Kidney (tissue), 14 donors: ENCODE measurements around the gene IQCC. TPM values are rescaled to one million over a fixed set of nuclear protein-coding genes. Genes with fewer than 3 reads are reported as not detected.

Experiments used
- DNase-seq, 5 donors: peaks; one replicate each; pipeline ENCODE4 v3.0.0-alpha.2; 2013 to 2020
- FAIRE-seq: peaks from 2 replicates; lab custom pipeline; 2012; peaks lifted over from hg19 to GRCh38; lab: Jason Lieb, UNC
- H3K27ac ChIP-seq, 2 donors: one replicate each; pipeline ENCODE4 v1.7.0; 2013; ENCODE audit warnings: low read depth in 2 of 2, low read length in 2 of 2, inconsistent platforms in 1 of 2
- H3K27me3 ChIP-seq: one replicate; pipeline ENCODE4 v1.7.1; 2013; ENCODE audit warnings: low read length, inconsistent platforms; ENCODE audit not compliant: control insufficient read depth, insufficient read depth
- H3K36me3 ChIP-seq, 3 donors: one replicate each; pipeline versions ENCODE4 v1.7.0 to v1.7.1; 2013; ENCODE audit warnings: low read length in 3 of 3, control low read depth in 1 of 3, inconsistent platforms in 1 of 3; ENCODE audit not compliant: insufficient read depth in 3 of 3, control insufficient read depth in 2 of 3
- H3K4me1 ChIP-seq, 3 donors: one replicate each; pipeline versions ENCODE4 v1.7.0 to v1.7.1; 2013; ENCODE audit warnings: low read length in 3 of 3, inconsistent platforms in 1 of 3, low read depth in 1 of 3; ENCODE audit not compliant: control insufficient read depth in 2 of 3, insufficient read depth in 2 of 3
- H3K4me3 ChIP-seq, 3 donors: one replicate each; pipeline versions ENCODE4 v1.7.0 to v1.8.1; 2013; ENCODE audit warnings: low read length in 3 of 3, control low read depth in 1 of 3, inconsistent platforms in 1 of 3
- H3K9ac ChIP-seq, 3 donors: one replicate each; pipeline versions ENCODE4 v1.7.0 to v1.7.1; 2013; ENCODE audit warnings: low read length in 3 of 3, control low read depth in 1 of 3, inconsistent platforms in 1 of 3
- H3K9me3 ChIP-seq, 3 donors: one replicate each; pipeline versions ENCODE4 v1.7.0 to v1.7.1; 2013; ENCODE audit warnings: low read length in 3 of 3, control low read depth in 1 of 3, inconsistent platforms in 1 of 3; ENCODE audit not compliant: control insufficient read depth in 2 of 3, insufficient read depth in 1 of 3
- CTCF ChIP-seq: IDR thresholded peaks from 3 replicates; pipeline ENCODE4 v1.5.1; 2012; ENCODE audit warnings: mild to moderate bottlenecking, moderate library complexity, borderline replicate concordance; ENCODE audit not compliant: insufficient read depth; ENCODE audit errors: extremely low read depth
- intact Hi-C: fragments of 100-400 bp; cut with DNase I; formaldehyde crosslinking; loops from one replicate; pipeline ENCODE4 v1.11.1; 2022
- polyA plus RNA-seq: library from polyadenylated mRNA; stranded (reverse); fragments of 350-450 nt; fragmentation: Illumina TruSeq; extraction: RNeasy Lipid Tissue Mini Kit (QIAGEN cat#74804); gene quantifications from one replicate; pipeline ENCODE4 v1.2.3, GENCODE V29; 2014; ENCODE audit warnings: low read depth, low replicate concordance; ENCODE audit not compliant: insufficient read depth
- total RNA-seq: library from RNA; stranded (reverse); fragmentation: NEBNext Ultra II Directional; extraction: Animal tissue kit (Norgen Biotek cat#: 25700); gene quantifications from one replicate; pipeline ENCODE4 v1.2.1, GENCODE V29; 2021
- donor health status: control.
- donor health status: control.
- donor health status: control.
- donor health status: control.
- donor health status: control.
- donor health status: DM: yes; HTN: yes; CAD: no.
- donor health status: Normal renal cell carcinoma (clear cell type).

The IQCC gene
- total and polyA plus RNA-seq, 2 donors from 2014 or later: 3.4 to 3.5 TPM

GRCh38 chr1:32232558-32233304 lies 27.3 kb downstream of the IQCC start:
- intact Hi-C loops: no loop called here
- Histone ChIP-seq H3K9me3 (no peaks in the 10 kb centered on the region), H3K36me3 (peaks cover 0 to 24% (median 19%) of the 10 kb centered on the region in 3 donors), H3K27ac (no peak overlapping the region), H3K9ac (no peak overlapping the region), H3K4me1 (no peaks in the 10 kb centered on the region), H3K4me3 (no peak overlapping the region), H3K27me3 (no peaks in the 10 kb centered on the region)
- DNase-seq (no peak), FAIRE-seq (no peak)
- TF ChIP-seq CTCF: no peak

- DNase-seq: no peak
- FAIRE-seq: no peak
- intact Hi-C loops: no loop called here
- no peak overlapping the region for H3K27ac ChIP-seq
- peaks cover 0 to 10% (median 5%) of the 10 kb centered on the region in 3 donors for H3K36me3 ChIP-seq
- H3K4me3 ChIP-seq: no peak overlapping the region
- no peaks in the 10 kb centered on the region for H3K9me3 ChIP-seq
- peaks cover 0 to under 1% (median 0%) of the 10 kb centered on the region in 3 donors for H3K4me1 ChIP-seq
- no peak for TF ChIP-seq CTCF
- no peak overlapping the region for H3K9ac ChIP-seq
- no peaks in the 10 kb centered on the region for H3K27me3 ChIP-seq
Measured at GRCh38 chr1:32234792-32235191, 29.3 kb downstream of the IQCC start.

GRCh38 chr1:32239337-32239736 lies 33.9 kb downstream of the IQCC start:
- Histone ChIP-seq H3K27ac (no peak overlapping the region), H3K4me3 (peak overlapping the region in 2 of 3 donors; percentile 14 to 81), H3K9me3 (no peaks in the 10 kb centered on the region), H3K36me3 (no peaks in the 10 kb centered on the region), H3K9ac (peak overlapping the region in 1 of 3 donors; percentile 26), H3K4me1 (peaks cover 0 to 7% (median 0%) of the 10 kb centered on the region in 3 donors), H3K27me3 (no peaks in the 10 kb centered on the region)
- DNase-seq (peak in 2 of 5 donors; percentile 42 to 51), FAIRE-seq (no peak)
- intact Hi-C loops: no loop called here
- no peak for TF ChIP-seq CTCF
